Lower leg skin (tissue), 3 donors: Measurements from ENCODE around the gene ERN2.

Experiments
- POLR2A ChIP-seq, 2 donors: fragments of 450-650 bp; IDR thresholded peaks; one replicate each; pipeline ENCODE4 v1.6.1; 2016 to 2017; ENCODE audit warnings: antibody characterized with exemption in 2 of 2, mild to moderate bottlenecking in 1 of 2, moderate library complexity in 1 of 2
- TF ChIP-seq, protein P1 (sequence below), 3 donors: fragments of 450-650 bp; IDR thresholded peaks; one replicate each; pipeline ENCODE4 v1.5.1; 2016; ENCODE audit warnings: antibody characterized with exemption in 3 of 3, mild to moderate bottlenecking in 3 of 3, moderate library complexity in 2 of 3

DNA sequence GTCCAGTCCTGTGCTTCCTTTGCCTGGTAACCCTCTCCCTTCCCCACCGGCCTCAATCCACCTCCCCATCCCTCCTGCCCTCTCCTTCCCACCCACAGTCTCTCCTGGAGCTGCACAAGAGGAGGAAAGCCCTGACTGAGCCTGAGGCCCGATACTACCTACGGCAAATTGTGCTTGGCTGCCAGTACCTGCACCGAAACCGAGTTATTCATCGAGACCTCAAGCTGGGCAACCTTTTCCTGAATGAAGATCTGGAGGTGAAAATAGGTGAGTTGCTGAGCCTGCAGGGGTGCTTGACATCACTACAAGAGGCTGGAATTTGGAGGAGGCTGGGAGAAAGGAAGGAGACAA lies 33.1 kb downstream of the ERN2 start:
- no peak for TF ChIP-seq POLR2A (IDR thresholded peaks at IDR 0.05)
- TF ChIP-seq, protein P1, sequence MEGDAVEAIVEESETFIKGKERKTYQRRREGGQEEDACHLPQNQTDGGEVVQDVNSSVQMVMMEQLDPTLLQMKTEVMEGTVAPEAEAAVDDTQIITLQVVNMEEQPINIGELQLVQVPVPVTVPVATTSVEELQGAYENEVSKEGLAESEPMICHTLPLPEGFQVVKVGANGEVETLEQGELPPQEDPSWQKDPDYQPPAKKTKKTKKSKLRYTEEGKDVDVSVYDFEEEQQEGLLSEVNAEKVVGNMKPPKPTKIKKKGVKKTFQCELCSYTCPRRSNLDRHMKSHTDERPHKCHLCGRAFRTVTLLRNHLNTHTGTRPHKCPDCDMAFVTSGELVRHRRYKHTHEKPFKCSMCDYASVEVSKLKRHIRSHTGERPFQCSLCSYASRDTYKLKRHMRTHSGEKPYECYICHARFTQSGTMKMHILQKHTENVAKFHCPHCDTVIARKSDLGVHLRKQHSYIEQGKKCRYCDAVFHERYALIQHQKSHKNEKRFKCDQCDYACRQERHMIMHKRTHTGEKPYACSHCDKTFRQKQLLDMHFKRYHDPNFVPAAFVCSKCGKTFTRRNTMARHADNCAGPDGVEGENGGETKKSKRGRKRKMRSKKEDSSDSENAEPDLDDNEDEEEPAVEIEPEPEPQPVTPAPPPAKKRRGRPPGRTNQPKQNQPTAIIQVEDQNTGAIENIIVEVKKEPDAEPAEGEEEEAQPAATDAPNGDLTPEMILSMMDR (IDR thresholded peaks at IDR 0.05), result no peak
